IPS-NIHi11 (cell line): ENCODE results near the gene TMPRSS5.
A peak's percentile ranks its signal among the peaks of the same experiment; 100 is the strongest.

Source experiments
- DNase-seq: peaks from one replicate; pipeline ENCODE4 v3.0.0; 2012; ENCODE audit warnings: mixed read lengths, low spot score

TMPRSS5 gene

GRCh38 chr11:113667801-113668200, 38.3 kb downstream of the TMPRSS5 start:
- no peak for DNase-seq

DNA sequence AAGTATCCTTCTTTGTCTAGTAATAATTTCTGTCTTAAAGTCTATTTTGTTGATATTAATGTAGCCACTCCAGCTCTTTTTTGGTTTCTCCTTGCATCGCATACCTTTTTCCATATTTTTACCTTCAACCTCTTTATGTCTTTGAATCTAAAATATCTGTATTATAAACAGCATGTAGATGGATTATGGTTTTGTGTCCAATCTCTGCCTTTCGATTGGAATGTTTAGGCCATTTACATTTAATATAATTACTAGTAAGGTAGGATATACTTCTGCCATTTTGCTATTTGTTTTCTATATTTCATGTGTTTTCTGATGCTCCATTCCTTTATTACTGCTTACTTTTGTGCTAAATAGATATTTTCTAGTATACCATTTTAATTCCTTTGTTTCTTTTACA, 39.5 kb downstream of the TMPRSS5 start:
- no peak for DNase-seq

- no peak for DNase-seq
Measured at GRCh38 chr11:113664981-113665710, 41.0 kb downstream of the TMPRSS5 start.

- DNase-seq, result peak; percentile 32
Measured at GRCh38 chr11:113664069-113664980, 41.8 kb downstream of the TMPRSS5 start.

- no peak for DNase-seq
Measured at GRCh38 chr11:113663567-113663966, 42.5 kb downstream of the TMPRSS5 start.

GRCh38 chr11:113655771-113656170, 50.3 kb downstream of the TMPRSS5 start:
- DNase-seq, result no peak

GRCh38 chr11:113651023-113651422, 55.1 kb downstream of the TMPRSS5 start:
- DNase-seq, result no peak

DNA sequence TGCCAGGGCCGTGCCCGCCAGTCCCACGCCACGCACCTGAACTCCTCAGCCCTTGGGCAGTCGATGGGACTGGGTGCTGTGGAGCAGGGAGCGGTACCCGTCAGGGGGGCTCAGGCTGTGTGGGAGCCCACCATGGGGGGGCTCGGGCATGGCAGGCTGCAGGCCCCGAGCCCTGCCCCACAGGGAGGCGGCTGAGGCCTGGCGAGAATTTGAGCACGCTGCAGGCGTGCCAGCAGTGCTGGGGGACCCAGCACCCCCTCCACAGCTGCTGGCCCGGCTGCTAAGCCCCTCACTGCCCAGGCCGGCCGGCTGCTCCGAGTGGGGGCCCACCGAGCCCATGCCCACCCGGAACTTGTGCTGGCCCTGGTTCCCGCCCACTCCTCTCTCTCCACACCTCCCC, 56.8 kb downstream of the TMPRSS5 start:
- no peak for DNase-seq

GRCh38 chr11:113647856-113648255, 58.3 kb downstream of the TMPRSS5 start:
- no peak for DNase-seq

GRCh38 chr11:113647108-113647507, 59.0 kb downstream of the TMPRSS5 start:
- DNase-seq, result no peak

DNA sequence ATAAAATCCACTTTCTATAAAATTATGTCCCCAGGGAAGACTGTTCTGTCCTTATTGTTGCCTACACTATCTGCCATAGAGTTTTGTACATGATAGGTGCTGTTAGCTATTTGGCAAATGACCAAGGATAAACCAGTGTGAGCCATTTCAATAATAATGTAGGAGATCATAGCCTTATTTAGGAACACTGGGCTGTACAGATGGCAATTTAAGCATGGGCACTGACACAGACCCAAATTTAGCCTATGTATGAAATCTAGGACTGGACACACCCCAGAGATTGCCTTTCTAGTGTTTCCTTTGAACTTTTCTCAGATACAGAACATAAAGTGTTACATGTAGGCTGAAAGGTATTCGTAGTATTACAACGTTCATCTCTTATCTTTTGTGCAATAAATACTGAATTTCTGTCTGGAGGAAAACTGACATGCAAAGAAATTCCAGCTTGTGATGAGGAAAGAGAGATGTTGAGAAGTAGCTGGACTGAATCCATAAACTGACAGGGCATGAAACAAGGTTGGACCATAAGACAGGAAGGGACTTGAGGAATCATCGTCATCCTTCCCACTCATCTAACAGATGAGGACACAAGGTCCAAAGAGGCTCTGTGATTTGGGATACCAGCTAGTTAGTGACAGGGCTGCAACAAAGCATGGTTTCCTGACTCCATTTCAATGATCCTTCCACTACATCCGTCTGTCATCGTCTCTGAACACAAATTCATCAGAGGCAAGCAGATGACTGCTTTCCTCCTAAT, 60.3 kb downstream of the TMPRSS5 start:
- no peak for DNase-seq

DNA sequence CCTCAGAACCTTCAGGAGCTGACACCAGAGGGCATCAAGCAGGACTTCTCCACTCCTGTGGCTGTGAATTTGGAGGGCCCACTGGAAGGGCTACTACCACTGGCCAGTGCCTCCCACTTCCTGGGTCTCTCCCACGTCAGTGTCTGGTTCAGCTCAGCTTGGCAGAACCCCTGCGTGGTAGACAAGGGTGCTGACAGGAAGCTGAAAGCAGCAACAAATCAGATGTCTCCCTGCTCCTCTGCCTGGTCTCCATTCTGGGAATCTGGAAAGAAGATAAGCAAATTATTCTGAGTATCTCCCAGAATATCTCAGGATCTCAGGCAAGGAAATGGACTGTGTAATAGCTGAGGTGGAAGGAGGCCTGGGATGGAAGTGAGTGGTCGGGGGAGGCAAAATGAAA, 61.5 kb downstream of the TMPRSS5 start:
- DNase-seq, result no peak

GRCh38 chr11:113643701-113644100, 62.4 kb downstream of the TMPRSS5 start:
- DNase-seq, result no peak

GRCh38 chr11:113643006-113643585, 63.0 kb downstream of the TMPRSS5 start:
- no peak for DNase-seq

- DNase-seq, result no peak
Measured at GRCh38 chr11:113642090-113642489, 64.0 kb downstream of the TMPRSS5 start.

- DNase-seq, result no peak
Measured at GRCh38 chr11:113638376-113638775, 67.7 kb downstream of the TMPRSS5 start.

GRCh38 chr11:113637636-113638035, 68.5 kb downstream of the TMPRSS5 start:
- DNase-seq, result no peak
